ENCODE results near the gene CA4.
"Not testable (repeated sequence)": the region's sequence is repeated elsewhere in the genome, so short reads cannot be mapped to it uniquely, and the experiment has no call there.

Gene CA4

DNA sequence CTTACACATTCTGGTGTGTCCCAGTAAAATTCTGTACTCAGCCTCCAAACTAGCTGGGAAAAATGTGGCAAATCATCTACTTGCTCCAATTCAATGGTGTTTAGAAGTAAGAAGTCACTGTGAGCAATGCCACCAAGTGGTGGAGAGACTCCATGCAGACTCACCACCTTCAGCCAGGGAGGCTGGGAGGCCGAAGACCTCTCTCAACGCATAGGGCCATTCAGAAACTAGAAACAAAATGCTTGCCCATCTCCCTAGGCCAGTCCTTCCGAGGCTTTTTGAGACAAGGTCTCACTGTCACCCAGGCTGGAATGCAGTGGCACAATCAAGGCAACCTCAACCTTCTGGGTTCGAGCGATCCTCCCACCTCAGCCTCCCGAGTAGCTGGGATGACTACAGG, 25.0 kb downstream of the CA4 start:
- not testable (repeated sequence) for DNase-seq (ENCODE audit: low read depth in 2 of 2)

DNA sequence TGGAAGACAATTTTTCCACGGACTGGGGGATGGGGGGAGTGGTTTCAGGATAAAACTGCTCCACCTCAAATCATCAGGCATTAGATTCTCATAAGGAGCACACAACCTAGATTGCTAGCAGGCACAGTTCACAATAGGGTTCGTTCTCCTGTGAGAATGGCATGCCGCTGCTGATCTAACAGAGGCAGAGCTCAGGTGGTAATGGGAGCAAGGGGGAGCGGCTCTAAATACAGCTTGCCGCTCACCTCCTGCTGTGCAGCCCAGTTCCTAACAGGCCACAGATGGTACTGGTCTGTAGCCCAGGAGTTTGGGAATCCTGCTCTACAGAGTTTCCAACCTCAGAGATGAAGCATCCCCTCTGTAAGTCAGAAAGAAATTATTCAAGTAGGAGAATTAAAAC, 27.0 kb downstream of the CA4 start:
- not testable (repeated sequence) for DNase-seq (ENCODE audit: low read depth in 2 of 2)

DNA sequence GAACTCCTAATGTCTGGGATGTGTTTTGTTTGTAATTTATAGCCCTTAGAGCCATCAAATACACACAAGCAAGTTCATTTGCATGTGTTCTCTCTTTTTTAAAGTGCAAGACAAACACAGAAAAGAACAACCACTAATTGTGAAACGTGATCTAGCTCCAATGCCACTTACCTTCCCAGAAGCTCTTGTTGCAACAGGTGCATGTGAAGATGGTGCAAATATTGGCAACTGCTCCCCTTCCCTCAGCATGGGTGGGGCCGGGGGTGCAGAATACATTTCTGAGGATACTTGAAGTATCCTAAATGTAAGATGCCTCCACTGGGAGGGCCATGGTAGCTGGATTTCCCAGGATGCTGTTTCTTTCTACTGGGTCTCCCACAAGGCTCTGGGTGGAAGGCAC, 28.4 kb downstream of the CA4 start:
- not testable (repeated sequence) for DNase-seq (ENCODE audit: low read depth in 2 of 2)

DNA sequence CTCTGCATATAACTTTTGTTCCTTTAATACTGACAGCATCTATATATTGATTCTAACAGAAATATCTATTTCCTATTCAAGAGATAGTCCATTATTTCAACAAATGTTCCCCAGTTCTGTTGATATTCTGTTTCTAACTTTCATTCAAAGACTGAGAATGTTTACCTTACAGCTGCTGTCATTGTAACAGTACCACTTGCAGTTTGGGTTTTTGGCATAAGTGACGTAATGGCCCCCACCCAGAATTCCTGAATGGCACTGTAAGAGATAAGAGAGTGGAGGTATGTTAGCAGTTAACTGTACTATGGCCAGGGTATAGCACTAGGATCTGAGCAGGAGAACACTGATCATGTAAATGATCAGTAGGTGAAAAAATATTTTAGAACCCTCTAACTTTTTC, 30.6 kb downstream of the CA4 start:
- DNase-seq (ENCODE audit: low read depth in 2 of 2), result not testable (repeated sequence)

DNA sequence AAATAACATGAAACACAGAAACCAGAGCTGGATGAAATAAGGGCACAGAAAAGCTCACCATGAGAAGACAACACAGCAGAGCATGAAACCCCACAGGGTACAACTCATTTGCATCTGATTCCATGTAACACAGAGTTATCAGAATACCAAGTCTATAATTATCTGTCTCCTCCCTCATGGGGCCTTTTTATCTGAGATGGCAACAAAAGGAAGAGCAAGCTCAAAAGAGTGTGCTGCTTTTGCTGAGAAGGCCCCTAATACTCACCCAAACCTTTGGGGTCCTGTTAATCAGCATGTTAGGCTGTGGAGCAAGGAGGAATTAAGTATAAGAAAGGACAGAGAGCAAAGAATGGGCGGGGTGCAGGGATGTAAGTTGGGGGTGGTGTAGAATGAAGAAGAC, 36.6 kb downstream of the CA4 start:
- DNase-seq (ENCODE audit: low read depth in 2 of 2), result not testable (repeated sequence)

DNA sequence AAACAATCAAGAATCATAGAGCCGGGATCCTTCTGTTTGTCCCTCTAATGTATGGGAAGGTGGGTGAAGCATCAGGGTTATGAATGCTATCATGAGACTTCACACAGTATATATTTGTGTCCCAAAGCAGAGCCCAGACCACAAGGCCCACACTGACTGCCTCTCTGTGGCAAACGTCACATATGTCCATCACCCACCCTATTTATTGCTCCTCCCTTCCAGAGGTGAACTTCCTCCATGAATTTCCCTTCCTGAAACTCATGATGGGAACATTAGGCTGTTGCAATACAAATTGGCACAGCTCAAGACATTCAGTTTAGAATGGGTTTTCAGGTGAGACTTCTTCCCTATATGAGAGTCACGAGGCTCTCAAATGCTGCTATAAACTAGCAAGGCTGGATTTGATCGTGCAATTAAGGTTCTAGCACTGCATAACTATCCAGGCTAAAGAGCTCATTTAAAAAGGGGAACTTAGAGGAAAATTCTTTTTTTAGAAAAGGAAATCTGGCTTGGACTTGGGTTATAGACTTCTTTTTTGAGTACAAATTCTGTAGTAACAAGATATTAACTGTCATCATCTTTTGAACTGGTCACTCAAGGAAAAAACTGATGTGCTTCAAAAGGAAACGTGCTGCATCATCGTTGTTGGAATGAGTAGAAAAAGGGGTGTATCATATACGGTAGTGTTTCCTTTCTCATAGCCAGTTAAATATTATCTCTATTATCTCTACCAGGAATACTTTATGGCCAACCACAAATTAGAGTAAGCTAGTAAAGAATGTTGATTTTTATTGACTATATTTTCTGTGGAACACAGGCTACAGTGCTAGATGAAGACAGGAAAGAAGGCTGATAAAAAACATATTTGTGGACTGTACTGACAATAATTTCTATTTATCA, 37.3 kb downstream of the CA4 start:
- DNase-seq (ENCODE audit: low read depth in 2 of 2), result not testable (repeated sequence)

DNA sequence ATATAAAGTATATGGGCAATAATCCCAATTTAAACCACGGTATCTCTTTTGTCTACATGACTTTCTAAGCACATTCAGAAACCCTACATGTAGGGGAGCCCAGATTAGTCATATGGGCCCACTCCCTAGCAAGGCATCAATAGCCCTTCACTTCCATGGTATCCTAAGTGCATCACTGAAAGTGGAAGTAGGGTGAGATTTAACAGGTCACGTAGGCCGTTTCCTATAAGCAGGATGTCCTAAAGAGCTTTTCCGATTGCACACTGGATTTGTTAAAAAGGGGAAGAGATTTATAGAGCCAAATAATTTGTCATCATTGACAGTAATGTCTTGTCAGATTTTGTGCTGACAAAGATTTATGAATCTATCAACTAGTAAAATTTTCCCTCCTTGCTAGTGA, 39.0 kb downstream of the CA4 start:
- DNase-seq (ENCODE audit: low read depth in 2 of 2), result no peak

DNA sequence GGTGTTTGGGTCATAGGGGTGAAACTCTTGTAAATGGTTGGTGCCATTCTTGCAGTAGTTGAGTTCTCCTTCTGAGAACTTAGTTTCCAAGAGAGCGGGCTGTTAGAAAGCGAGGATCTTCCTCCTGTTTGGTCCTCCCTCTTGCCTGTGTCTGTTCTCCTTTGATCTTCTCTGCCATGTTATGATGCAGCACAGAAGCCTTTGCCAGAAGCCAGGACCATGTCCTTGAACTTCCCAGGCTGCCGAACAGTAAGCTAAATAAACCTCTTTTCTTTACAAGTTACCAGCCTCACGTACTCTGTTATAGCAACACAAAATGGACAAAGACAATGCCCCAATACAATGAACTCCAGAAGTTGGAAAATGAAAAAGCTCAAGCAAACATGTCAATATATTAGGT, 40.3 kb downstream of the CA4 start:
- not testable (repeated sequence) for DNase-seq (ENCODE audit: low read depth in 2 of 2)

DNA sequence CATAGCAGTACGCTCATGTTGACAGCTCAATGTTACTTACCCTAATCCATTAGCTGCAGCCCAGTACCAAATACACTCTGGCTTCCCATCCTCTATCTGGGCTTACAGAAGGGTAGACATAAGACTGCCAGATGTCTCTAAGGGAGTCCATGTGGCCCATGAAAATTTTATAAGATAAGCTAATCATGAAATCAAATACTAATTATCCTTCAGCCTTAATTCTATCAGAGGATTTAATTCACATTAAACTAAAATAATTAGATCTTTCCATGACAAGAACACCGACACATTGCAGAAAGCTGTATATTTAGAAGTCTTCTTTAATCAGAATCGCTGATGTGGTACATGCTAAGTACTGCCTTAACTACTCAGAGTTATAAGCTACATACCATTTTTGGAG, 43.3 kb downstream of the CA4 start:
- DNase-seq (ENCODE audit: low read depth in 2 of 2), result not testable (repeated sequence)

DNA sequence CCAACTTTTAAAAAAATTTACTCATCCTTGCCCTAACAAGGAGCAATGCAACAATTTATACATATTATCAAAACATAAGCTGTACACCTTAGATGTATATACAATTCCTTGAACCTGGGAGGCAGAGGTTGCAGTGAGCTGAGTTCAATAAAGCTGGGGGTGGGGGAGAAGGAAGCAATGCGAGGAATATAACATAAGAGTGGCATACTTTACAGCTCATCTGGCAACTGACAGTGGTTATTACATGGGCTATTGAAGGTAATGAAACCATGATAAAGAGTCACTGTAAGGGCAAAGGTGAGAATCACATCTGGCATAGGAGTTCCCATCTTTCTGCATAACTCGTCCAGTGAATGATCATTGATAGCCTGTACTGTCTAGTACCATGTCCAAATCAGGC, 43.7 kb downstream of the CA4 start:
- DNase-seq (ENCODE audit: low read depth in 2 of 2), result no peak

DNA sequence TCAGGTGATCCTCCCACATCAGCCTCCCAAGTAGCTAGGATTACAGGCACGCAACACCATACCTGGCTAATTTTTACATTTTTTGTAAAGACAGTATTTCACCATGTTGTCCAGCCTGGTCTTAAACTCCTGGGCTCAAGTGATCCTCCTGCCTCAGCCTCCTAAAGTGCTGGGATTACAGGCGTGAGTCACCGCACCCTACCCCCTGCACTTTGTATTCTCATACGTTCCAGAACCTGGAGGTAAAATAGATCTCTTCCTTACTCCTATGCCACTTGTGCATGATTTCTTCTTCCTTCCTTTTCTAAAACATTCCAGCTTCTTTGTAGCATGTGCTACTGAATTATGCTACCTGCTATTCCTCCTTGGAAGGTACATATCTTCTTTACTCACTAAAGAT, 44.4 kb downstream of the CA4 start:
- DNase-seq (ENCODE audit: low read depth in 2 of 2), result not testable (repeated sequence)

DNA sequence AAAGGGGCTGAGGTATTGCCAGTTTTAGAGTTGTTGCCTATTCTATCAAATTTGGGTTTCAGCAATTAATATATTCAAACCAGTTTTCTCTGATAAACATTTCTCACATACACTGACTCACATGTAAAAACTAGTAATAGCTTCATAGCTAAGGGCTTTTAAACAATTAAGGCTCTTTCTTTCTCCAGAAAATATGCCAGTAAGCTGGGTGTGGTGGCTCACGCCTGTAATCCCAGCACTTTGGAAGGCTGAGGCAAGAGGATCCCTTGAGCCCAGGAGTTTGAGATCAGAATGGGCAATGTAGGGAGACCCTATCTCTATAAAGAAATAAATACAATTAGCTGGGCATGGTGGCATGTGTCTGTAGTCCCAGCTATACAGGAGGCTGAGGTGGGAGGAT, 48.9 kb downstream of the CA4 start:
- DNase-seq (ENCODE audit: low read depth in 2 of 2), result not testable (repeated sequence)

DNA sequence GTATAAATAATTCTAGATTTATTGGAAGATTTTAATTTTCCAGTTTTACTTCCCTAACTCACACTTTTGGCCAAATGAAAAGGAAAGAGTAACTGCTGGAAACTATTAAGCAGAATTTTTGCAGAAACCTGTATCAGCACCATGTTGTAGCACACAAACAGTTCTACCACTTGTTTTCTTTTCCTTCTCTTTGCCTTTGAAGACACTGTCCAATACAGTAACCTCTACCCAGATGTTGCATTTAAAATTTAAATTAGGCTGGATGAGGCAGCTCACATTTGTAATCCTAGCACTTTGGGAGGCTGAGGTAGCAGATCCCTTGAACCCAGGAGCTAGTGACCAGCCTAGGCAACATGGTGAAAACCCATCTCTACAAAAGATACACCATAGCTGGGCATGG, 56.0 kb downstream of the CA4 start:
- DNase-seq (ENCODE audit: low read depth in 2 of 2), result not testable (repeated sequence)

DNA sequence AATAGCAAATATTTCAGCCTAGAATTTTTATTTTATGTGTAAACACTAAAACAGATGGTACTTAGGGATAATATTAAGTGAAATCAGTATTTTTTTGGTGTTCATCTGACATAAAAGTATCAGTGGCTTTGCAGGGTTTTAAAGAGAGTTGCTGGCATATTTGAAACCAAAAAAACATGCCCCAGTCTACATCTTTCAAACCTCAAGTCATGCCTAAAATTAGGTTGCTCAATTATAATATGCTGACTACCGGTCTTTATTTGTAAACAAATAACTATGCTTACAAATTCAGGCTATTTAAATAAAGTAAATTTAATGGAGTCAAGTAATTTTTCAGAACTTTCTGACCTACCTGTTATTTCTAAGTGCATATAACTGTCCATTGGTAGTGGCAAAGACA, 58.5 kb downstream of the CA4 start:
- DNase-seq (ENCODE audit: low read depth in 2 of 2), result not testable (repeated sequence)
